HPDE6-E6E7 (cell line): Measurements from ENCODE around the gene ZDHHC14.

ENCODE experiments used
- DNase-seq: peaks from one replicate; pipeline ENCODE4 v3.0.0; 2011; ENCODE audit warnings: missing footprints; ENCODE audit errors: extremely low spot score

The ZDHHC14 gene

GRCh38 chr6:157534134-157534871, 153.3 kb downstream of the ZDHHC14 start:
- no peak for DNase-seq

- DNase-seq, result no peak
Observed at GRCh38 chr6:157534977-157535339, 154.0 kb downstream of the ZDHHC14 start.

- peak; percentile 50 for DNase-seq
Observed at GRCh38 chr6:157535340-157536222, 154.6 kb downstream of the ZDHHC14 start.

GRCh38 chr6:157536223-157536545, 155.2 kb downstream of the ZDHHC14 start:
- DNase-seq, result no peak

GRCh38 chr6:157537556-157537955, 156.6 kb downstream of the ZDHHC14 start:
- no peak for DNase-seq

GRCh38 chr6:157538168-157538567, 157.2 kb downstream of the ZDHHC14 start:
- no peak for DNase-seq

GRCh38 chr6:157538698-157539097, 157.7 kb downstream of the ZDHHC14 start:
- no peak for DNase-seq

GRCh38 chr6:157539421-157539822, 158.4 kb downstream of the ZDHHC14 start:
- no peak for DNase-seq

- no peak for DNase-seq
Observed at GRCh38 chr6:157539900-157540752, 159.1 kb downstream of the ZDHHC14 start.

- no peak for DNase-seq
Observed at GRCh38 chr6:157541618-157542413, 160.8 kb downstream of the ZDHHC14 start.

- no peak for DNase-seq
Observed at GRCh38 chr6:157542414-157543160, 161.6 kb downstream of the ZDHHC14 start.

GRCh38 chr6:157546321-157546720, 165.3 kb downstream of the ZDHHC14 start:
- DNase-seq, result no peak

- no peak for DNase-seq
Observed at GRCh38 chr6:157547112-157547511, 166.1 kb downstream of the ZDHHC14 start.

GRCh38 chr6:157548635-157549467, 167.9 kb downstream of the ZDHHC14 start:
- no peak for DNase-seq

- DNase-seq, result no peak
Observed at GRCh38 chr6:157549468-157549745, 168.4 kb downstream of the ZDHHC14 start.

- DNase-seq, result no peak
Observed at GRCh38 chr6:157550114-157550989, 169.4 kb downstream of the ZDHHC14 start.

GRCh38 chr6:157551041-157551832, 170.2 kb downstream of the ZDHHC14 start:
- no peak for DNase-seq

- DNase-seq, result no peak
Observed at GRCh38 chr6:157552081-157552747, 171.2 kb downstream of the ZDHHC14 start.
